Keratinocyte (primary cell): ENCODE data around the gene REV3L. TPM values are rescaled to one million over a fixed set of nuclear protein-coding genes. Genes with fewer than 3 reads are reported as not detected.
A peak's percentile ranks its signal among the peaks of the same experiment; 100 is the strongest.
"Not testable (repeated sequence)": the region's sequence is repeated elsewhere in the genome, so short reads cannot be mapped to it uniquely, and the experiment has no call there.

ENCODE experiments used
- DNase-seq: peaks from one replicate; pipeline ENCODE4 v3.0.0-alpha.2; 2011; ENCODE audit warnings: low read depth, missing footprints, low spot score
- FAIRE-seq: peaks from 2 replicates; lab custom pipeline; 2011; peaks lifted over from hg19 to GRCh38; lab: Jason Lieb, UNC
- H2AFZ ChIP-seq: 2 replicates; pipeline ENCODE4 v1.6.0; 2012; ENCODE audit warnings: low read length, control low read depth, inconsistent platforms; ENCODE audit not compliant: control insufficient read depth
- H3K27ac ChIP-seq: 2 replicates; pipeline ENCODE4 v1.5.1; 2011; ENCODE audit warnings: low read length; ENCODE audit not compliant: control insufficient read depth, insufficient read depth
- H3K27me3 ChIP-seq: 3 replicates; pipeline ENCODE4 v1.6.0; 2011; ENCODE audit warnings: low read length; ENCODE audit not compliant: control insufficient read depth, insufficient read depth; ENCODE audit errors: extremely low read depth
- H3K36me3 ChIP-seq, 2 experiments: 2 replicates in 1 of 2; 3 replicates in 1 of 2; pipeline ENCODE4 v1.5.1; 2011; ENCODE audit warnings: low read length in 2 of 2, mild to moderate bottlenecking in 1 of 2; ENCODE audit not compliant: control insufficient read depth in 2 of 2, insufficient read depth in 2 of 2; ENCODE audit errors: extremely low read depth in 1 of 2
- H3K4me1 ChIP-seq: 3 replicates; pipeline ENCODE4 v1.5.1; 2011; ENCODE audit warnings: low read length; ENCODE audit not compliant: control insufficient read depth, insufficient read depth; ENCODE audit errors: extremely low read depth
- H3K4me2 ChIP-seq: 3 replicates; pipeline ENCODE4 v1.6.0; 2011; ENCODE audit warnings: low read depth, low read length; ENCODE audit not compliant: control insufficient read depth, insufficient read depth; ENCODE audit errors: extremely low read depth
- H3K4me3 ChIP-seq, 3 experiments: fragments of 200-600 bp in 1 of 3; sonication (generic) in 1 of 3; 2 replicates in 2 of 3; 3 replicates in 1 of 3; pipeline ENCODE4 v1.5.1; 2011 to 2016; ENCODE audit warnings: low read length in 3 of 3, mild to moderate bottlenecking in 3 of 3, control low read depth in 2 of 3, inconsistent platforms in 1 of 3, low read depth in 1 of 3, mixed read lengths in 1 of 3, mixed run types in 1 of 3, moderate library complexity in 1 of 3; ENCODE audit not compliant: control insufficient read depth in 2 of 3, insufficient read depth in 2 of 3; ENCODE audit errors: extremely low read depth in 1 of 3
- H3K79me2 ChIP-seq: 2 replicates; pipeline ENCODE4 v1.6.0; 2012; ENCODE audit warnings: low read length; ENCODE audit not compliant: control insufficient read depth, insufficient read depth
- H3K9ac ChIP-seq: 3 replicates; pipeline ENCODE4 v1.6.0; 2011; ENCODE audit warnings: low read length; ENCODE audit not compliant: control insufficient read depth, insufficient read depth; ENCODE audit errors: extremely low read depth
- H3K9me1 ChIP-seq: 3 replicates; pipeline ENCODE4 v1.6.0; 2011; ENCODE audit warnings: low read length; ENCODE audit not compliant: control insufficient read depth, insufficient read depth; ENCODE audit errors: extremely low read depth
- H3K9me3 ChIP-seq: 2 replicates; pipeline ENCODE4 v1.5.1; 2012; ENCODE audit warnings: low read depth, low read length; ENCODE audit not compliant: control insufficient read depth
- H4K20me1 ChIP-seq: 3 replicates; pipeline ENCODE4 v1.6.0; 2011; ENCODE audit warnings: low read length; ENCODE audit not compliant: control insufficient read depth, insufficient read depth; ENCODE audit errors: extremely low read depth
- CTCF ChIP-seq, 3 experiments: IDR thresholded peaks in 1 of 3; conservative IDR thresholded peaks in 1 of 3; optimal IDR thresholded peaks in 1 of 3; 2 replicates in 2 of 3; 3 replicates in 1 of 3; pipeline versions ENCODE3 to v1.5.1; 2011; ENCODE audit warnings: low read length in 3 of 3, mild to moderate bottlenecking in 3 of 3, moderate library complexity in 2 of 3, control low read depth in 1 of 3, inconsistent platforms in 1 of 3; ENCODE audit not compliant: insufficient read depth in 2 of 3; ENCODE audit errors: extremely low read depth in 1 of 3
- EZH2 ChIP-seq: IDR thresholded peaks from one replicate; pipeline ENCODE4 v1.6.1; 2012; ENCODE audit warnings: inconsistent platforms, mild to moderate bottlenecking, low read length, moderate library complexity
- dilution Hi-C: fragments of 300-500 bp; cut with MboI; formaldehyde crosslinking; loops from one replicate; pipeline ENCODE4 v1.7.0; 2020; ENCODE audit warnings: low sequenced_read_pairs; ENCODE audit not compliant: extremely low pct_ligation_motif_present
- polyA plus RNA-seq, 5 experiments: library from polyadenylated mRNA; depleted of rRNA in 3 of 5; stranded (reverse) in 3 of 5; stranded (forward) in 1 of 5; unstranded in 1 of 5; fragments of >200 nt; gene quantifications; 1 replicate in 1 of 5; 2 replicates in 3 of 5; 3 replicates in 1 of 5; pipeline versions ENCODE4 v1.2.1 to v1.2.3, GENCODE V29; 2011 to 2012; ENCODE audit warnings: missing spikeins in 2 of 5, low read depth in 1 of 5, low replicate concordance in 1 of 5

Gene REV3L
- polyA plus RNA-seq, 1 donor (not counting 4 experiments of a cell fraction or from before 2014, with no cell fraction given), result 9.5 TPM

DNA sequence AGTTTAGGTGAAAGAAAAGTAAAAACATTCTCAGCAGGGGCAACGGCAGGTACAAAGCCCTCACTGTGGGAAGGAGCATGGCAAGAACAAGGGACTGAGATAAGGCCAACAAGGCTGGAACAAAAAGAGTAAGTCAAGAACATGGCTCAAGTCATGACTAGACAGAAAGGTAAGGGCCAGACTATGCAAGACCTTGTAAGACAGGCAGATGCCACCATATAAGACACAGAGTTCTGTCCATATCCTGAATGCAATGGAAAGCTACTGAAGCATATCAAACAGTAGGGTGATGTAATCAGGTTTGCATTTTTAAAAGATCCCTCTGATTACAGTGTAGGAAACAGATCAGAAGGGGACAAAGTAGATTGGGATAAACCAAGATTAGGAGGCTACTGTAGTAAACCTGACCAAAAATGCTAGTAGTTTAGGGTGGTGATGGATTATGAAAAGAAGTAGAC is 5.5 kb downstream of the REV3L start:
- no peak for DNase-seq
- Histone ChIP-seq H3K9ac (no peak overlapping the region), H3K4me1 (peaks cover 27% of the 10 kb centered on the region), H3K9me1 (no peaks in the 10 kb centered on the region), H3K36me3 (no peaks in the 10 kb centered on the region), H4K20me1 (no peaks in the 10 kb centered on the region), H3K27ac (peak overlapping the region; percentile 37), H3K9me3 (no peaks in the 10 kb centered on the region), H2AFZ (no peak overlapping the region), H3K27me3 (no peaks in the 10 kb centered on the region), H3K79me2 (peaks cover 76% of the 10 kb centered on the region), H3K4me3 (no peak overlapping the region), H3K4me2 (peak overlapping the region; percentile 74)
- FAIRE-seq, result no peak
- dilution Hi-C loops, result no loop called here
- TF ChIP-seq EZH2, result no peak
- no peak for TF ChIP-seq CTCF (optimal IDR thresholded peaks at IDR 0.05 in 1 of 3, IDR thresholded peaks at IDR 0.05 in 1 of 3, conservative IDR thresholded peaks at IDR 0.05 in 1 of 3; ENCODE audit: extremely low read depth in 1 of 3, insufficient read depth in 2 of 3, low read length in 3 of 3)

- H3K9me3 ChIP-seq, H3K9ac ChIP-seq, H3K4me2 ChIP-seq, H4K20me1 ChIP-seq, H3K36me3 ChIP-seq, H3K27ac ChIP-seq, H2AFZ ChIP-seq, H3K4me3 ChIP-seq, H3K27me3 ChIP-seq, FAIRE-seq, DNase-seq, dilution Hi-C loops, H3K9me1 ChIP-seq: not testable (repeated sequence)
- Histone ChIP-seq H3K4me1 (peaks cover 23% of the 10 kb centered on the region), H3K79me2 (peaks cover 61% of the 10 kb centered on the region)
Observed at GRCh38 chr6:111476061-111476460, 7.0 kb downstream of the REV3L start.

- H3K79me2 ChIP-seq, result peaks cover 48% of the 10 kb centered on the region
- no peaks in the 10 kb centered on the region for H3K27me3 ChIP-seq
- H3K9me1 ChIP-seq, result no peaks in the 10 kb centered on the region
- H3K27ac ChIP-seq, result no peak overlapping the region
- no peak for FAIRE-seq
- peaks cover 20% of the 10 kb centered on the region for H3K4me1 ChIP-seq
- no peak for DNase-seq
- H3K36me3 ChIP-seq, result no peaks in the 10 kb centered on the region
- H3K4me3 ChIP-seq, result no peak overlapping the region
- TF ChIP-seq CTCF (optimal IDR thresholded peaks at IDR 0.05 in 1 of 3, IDR thresholded peaks at IDR 0.05 in 1 of 3, conservative IDR thresholded peaks at IDR 0.05 in 1 of 3; ENCODE audit: extremely low read depth in 1 of 3, insufficient read depth in 2 of 3, low read length in 3 of 3) (no peak), EZH2 (no peak)
- H3K4me2 ChIP-seq, result no peak overlapping the region
- H4K20me1 ChIP-seq, result no peaks in the 10 kb centered on the region
- H2AFZ ChIP-seq, result no peak overlapping the region
- dilution Hi-C loops, result no loop called here
- no peak overlapping the region for H3K9ac ChIP-seq
- H3K9me3 ChIP-seq, result no peaks in the 10 kb centered on the region
Observed at GRCh38 chr6:111474771-111475170, 8.2 kb downstream of the REV3L start.
